HG02610 (cell line): Measurements from ENCODE around the gene ATE1.
"Not testable (repeated sequence)": the region's sequence is repeated elsewhere in the genome, so short reads cannot be mapped to it uniquely, and the experiment has no call there.

Source experiments
- ATAC-seq: cut with Tn5 transposase; IDR thresholded peaks from one replicate; pipeline ENCODE4 v1.9.1; 2021; ENCODE audit warnings: mild to moderate bottlenecking, moderate library complexity; ENCODE audit not compliant: unreplicated experiment

The ATE1 gene

GRCh38 chr10:121930268-121931085 is 2.6 kb upstream of the ATE1 start:
- not testable (repeated sequence) for ATAC-seq

GRCh38 chr10:121929585-121930267 is 1.9 kb upstream of the ATE1 start:
- ATAC-seq = not testable (repeated sequence)

GRCh38 chr10:121928528-121928884 is 675 bp upstream of the ATE1 start:
- ATAC-seq = no peak

- ATAC-seq = peak; percentile 34
Measured at GRCh38 chr10:121927318-121927840, 452 bp downstream of the ATE1 start.

GRCh38 chr10:121926671-121927317 is 1.0 kb downstream of the ATE1 start:
- ATAC-seq = peak; percentile 12

GRCh38 chr10:121926157-121926556 is 1.7 kb downstream of the ATE1 start:
- no peak for ATAC-seq

GRCh38 chr10:121921238-121921931 is 6.4 kb downstream of the ATE1 start:
- ATAC-seq = no peak

- no peak for ATAC-seq
Measured at GRCh38 chr10:121919666-121920065, 8.2 kb downstream of the ATE1 start.

- ATAC-seq = not testable (repeated sequence)
Measured at GRCh38 chr10:121918800-121919199, 9.0 kb downstream of the ATE1 start.

- ATAC-seq = no peak
Measured at GRCh38 chr10:121914661-121915060, 13.2 kb downstream of the ATE1 start.

- peak; percentile 18 for ATAC-seq
Measured at GRCh38 chr10:121911421-121911697, 16.5 kb downstream of the ATE1 start.

- peak; percentile 83 for ATAC-seq
Measured at GRCh38 chr10:121910673-121911420, 17.0 kb downstream of the ATE1 start.

- no peak for ATAC-seq
Measured at GRCh38 chr10:121904888-121905287, 22.9 kb downstream of the ATE1 start.

- ATAC-seq = no peak
Measured at GRCh38 chr10:121900443-121901174, 27.2 kb downstream of the ATE1 start.

GRCh38 chr10:121899727-121900126 is 28.1 kb downstream of the ATE1 start:
- ATAC-seq = no peak

GRCh38 chr10:121891103-121891502 is 36.7 kb downstream of the ATE1 start:
- ATAC-seq = no peak

GRCh38 chr10:121889212-121889611 is 38.6 kb downstream of the ATE1 start:
- no peak for ATAC-seq

GRCh38 chr10:121886997-121887622 is 40.7 kb downstream of the ATE1 start:
- no peak for ATAC-seq

GRCh38 chr10:121886181-121886580 is 41.6 kb downstream of the ATE1 start:
- ATAC-seq = no peak
